ENCODE measurements around the gene LZTFL1.
"Not testable (repeated sequence)": the region's sequence is repeated elsewhere in the genome, so short reads cannot be mapped to it uniquely, and the experiment has no call there.

LZTFL1 gene

DNA sequence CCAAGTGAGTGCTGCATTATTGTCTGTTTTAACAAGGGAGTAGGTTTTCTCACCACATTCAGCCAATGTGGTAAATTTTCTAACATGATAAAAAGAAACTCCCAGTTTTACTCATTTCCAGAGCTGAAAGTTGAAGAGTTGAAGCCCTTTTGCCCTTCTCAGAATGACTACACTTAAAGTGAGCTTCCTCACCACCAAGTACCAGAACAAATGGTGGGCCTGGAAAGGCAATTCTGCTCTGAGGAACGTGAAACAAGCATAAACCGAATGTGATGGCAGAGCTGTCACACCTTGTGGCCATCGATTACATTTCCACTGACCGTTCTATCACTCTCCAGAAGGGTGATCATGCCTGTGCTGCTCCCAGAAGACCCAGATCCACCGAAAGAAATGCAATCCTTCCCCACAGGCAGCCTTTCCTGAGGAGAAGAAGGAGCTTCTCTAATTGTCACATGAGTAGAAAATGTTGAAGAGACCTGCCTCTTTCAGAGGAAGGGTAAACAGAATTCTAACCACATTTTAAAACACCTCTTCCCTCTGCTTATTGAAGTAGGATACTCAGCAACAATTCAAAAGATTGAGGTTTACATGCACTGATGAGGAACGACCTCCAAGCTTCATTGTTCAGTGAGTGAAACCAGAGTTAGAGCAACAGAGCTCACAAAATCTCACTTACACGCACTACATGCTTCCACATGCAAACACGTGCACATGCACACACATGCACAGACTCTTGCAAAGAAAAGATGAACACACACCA is 23.0 kb upstream of the LZTFL1 start:
- no peak for DNase-seq (ENCODE audit: low read depth)

DNA sequence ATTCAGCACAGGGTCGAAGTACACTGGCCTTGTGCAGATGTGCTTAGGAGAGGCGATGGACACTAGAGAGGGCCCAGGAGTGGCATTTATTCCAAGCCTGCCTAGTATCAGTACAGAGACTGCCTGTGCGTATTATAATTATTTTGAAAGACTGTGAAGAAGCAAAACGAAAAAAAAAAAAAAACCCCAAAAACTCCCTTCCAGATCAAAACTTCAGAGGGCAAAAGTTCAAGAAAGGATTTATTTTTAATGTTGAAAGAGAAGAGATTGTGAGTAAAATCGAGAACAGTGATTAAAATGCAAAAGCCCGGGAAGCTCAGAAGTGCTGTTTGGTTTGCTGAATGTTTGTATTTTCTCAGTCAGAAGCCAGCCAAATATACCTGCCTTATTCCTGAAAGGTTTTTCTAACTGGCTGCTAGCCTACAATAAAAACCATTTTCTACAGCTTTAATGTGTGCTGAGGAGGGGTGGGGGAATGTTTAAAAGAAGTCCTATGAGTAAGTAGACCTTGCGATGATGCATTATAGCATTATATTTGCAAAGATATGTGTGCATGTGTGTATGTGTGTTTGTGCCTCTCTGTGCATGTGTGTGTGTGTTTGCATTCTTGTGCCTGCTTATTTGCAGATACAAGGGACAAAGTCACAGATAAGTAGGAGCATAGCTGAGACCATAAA is 19.3 kb upstream of the LZTFL1 start:
- DNase-seq (ENCODE audit: low read depth), result no peak

DNA sequence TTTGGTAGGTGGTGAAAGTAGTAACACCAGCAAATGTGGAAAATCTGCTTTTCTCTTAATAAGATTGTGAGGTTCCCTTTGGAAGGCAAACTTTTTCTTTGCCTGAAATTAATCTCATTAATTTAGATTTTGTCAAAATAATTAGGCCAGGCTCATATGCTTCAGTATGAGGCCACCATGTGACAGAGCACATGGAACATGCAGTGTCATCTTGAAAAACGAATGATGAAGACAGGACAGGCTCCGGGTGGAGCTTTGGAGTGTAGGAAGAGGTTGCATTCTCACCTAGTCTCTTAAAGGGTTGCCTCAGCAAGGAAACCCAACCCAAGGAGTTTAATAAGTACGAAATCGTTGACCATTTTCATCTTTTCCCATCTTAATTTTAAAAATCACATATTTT is 18.6 kb upstream of the LZTFL1 start:
- no peak for DNase-seq (ENCODE audit: low read depth)

DNA sequence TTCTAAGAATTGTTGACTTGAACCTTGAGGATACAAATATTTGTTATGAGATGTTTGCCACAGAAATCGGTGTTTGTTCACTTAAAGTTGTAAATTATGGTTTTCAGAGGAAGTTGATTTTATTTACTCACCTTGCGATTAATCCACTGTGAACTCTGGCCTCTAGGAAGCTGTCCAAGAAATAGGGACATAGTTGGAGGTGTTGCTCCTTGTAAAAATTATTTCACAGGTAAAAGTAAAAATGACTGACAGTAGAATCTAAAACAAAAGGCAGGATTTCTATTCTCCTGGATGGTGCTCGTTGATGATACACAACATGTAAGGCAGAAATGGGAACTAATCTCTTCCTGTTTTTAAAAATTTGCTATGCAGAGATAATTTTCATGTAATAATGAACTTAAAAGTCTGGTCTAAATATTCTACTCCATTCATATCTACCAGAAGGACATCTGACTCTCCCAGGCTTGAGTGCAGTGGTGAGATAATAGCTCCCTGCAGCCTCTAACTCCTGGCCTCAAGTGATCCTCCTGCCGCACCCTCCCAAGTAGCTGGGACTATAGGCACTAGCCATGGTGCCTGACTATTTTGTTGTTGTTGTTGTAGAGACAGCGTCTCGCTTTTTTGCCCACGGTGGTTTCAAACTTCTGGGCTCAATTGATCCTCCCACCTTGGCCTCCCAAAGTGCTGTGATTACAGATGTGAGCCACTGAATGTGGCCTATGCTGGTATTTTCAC is 17.1 kb upstream of the LZTFL1 start:
- no peak for DNase-seq (ENCODE audit: low read depth)

DNA sequence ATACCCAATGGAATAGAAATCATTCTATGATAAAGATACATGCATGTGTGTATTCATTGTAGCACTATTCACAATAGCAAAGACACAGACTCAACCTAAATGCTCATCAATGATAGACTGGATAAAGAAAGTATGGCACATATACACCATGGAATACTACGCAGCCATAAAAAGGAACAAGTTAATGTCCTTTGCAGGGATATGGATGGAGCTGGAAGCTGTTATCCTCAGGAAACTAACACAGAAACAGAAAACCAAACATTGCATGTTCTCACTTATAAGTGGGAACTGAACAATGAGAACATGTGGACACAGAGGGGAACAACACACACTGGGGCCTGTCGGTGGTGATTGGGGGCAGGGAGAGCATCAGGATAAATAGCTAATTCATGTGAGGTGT is 15.1 kb upstream of the LZTFL1 start:
- DNase-seq (ENCODE audit: low read depth), result not testable (repeated sequence)

DNA sequence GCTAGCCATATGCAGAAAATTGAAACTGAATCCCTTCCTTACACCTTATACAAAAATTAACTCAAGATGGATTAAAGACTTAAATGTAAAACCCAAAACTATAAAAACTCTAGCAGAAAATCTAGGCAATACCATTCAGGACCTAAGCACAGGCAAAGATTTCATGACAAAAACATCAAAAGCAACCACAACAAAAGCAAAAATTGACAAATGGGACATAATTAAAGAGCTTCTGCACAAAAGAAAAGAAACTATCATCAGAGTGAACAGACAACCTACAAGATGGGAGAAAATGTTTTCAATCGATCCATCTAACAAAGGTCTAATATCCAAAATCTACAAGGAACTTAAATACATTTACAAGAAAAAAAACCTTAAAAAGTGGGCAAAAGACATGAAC is 14.4 kb upstream of the LZTFL1 start:
- not testable (repeated sequence) for DNase-seq (ENCODE audit: low read depth)

DNA sequence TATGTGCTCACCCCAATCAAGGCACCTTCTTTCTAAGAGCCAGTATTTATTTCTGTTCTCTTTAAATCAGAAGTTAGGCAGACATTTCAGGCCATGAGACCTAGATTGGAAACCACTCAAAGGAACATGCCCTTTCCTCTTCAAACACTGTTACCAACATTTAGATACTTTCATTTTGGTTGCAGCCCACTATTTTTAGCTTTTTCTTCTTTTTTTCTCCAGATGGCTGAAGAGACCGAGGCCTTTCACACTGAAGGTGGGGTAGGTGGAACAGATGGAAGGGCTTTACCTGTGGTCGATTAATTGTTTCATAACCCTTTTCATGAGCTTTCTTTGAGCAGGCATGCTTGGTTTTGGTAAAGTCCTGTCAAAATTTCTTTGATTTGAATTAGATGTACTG is 10.9 kb upstream of the LZTFL1 start:
- DNase-seq (ENCODE audit: low read depth), result no peak

DNA sequence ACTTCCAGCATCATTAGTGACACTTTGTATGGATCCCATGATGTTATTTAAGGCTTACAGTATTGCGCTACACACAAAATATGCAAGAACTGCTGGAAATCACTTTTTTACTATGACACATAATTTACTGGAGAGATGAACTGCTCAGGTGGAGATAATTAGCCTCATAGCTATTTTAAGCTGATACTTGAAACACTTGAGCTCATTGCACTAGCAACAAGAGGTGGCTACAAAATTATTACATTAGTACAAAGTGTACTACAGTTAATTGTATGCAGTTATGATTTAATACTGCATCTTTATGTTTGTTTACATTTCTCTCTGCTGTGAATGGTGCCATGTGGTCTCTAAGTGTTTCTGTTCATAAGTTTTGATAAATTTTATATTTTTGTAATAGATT is 6.5 kb upstream of the LZTFL1 start:
- DNase-seq (ENCODE audit: low read depth), result no peak

DNA sequence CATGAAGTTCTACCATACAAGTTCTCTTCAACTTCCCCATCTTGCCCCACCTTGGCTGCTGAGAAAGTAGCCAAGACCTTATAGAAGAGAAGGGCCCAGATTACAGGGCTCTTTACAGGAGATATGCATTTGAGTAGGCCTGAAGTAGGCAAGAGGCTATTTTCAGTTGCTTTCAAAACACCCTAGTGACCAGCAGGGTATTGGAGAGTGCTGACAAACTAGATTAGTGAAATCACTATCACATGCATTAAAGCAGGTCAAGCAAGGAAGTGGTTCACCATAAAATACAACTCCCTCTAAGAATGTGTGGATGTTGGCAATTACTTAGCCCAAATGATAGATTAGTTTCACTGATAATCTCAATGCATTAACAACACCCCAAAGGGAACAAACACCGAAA is 2.7 kb upstream of the LZTFL1 start:
- DNase-seq (ENCODE audit: low read depth), result no peak

DNA sequence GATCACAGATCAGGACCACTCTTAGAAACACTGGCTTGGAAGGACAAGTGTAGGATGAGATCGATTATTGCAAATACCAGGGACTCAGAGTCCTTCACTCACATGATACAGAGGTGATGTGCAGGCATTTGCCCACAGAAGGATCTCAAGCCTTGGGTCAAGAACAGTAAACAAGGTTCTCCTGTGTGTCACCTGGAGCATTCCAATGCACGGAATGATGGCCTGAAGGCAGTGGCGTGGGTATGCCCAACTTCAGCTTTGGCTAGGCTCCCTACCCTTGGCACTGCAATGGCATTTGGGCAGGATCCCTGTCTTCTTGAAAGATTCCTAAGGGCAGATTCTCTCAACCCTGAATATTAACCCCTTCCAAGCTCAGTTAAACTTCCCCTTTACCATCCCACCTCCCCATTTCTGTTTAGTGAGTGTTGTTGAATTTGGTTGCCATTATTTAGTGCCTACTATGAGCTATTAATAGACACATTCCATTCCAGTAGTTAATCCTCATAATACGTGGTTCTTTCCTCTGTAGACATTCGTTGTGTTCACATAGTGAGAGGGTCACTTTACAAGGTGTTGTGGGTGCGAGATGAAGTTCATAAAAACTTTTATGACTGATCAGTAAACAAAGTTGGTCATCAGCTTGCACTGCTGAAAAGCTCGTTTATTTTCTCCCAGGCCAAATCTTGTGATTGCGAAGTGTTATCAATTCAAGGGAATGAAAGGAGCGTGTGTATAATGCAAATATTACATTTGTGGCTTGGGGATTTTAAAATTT is 1.1 kb upstream of the LZTFL1 start:
- no peak for DNase-seq (ENCODE audit: low read depth)

DNA sequence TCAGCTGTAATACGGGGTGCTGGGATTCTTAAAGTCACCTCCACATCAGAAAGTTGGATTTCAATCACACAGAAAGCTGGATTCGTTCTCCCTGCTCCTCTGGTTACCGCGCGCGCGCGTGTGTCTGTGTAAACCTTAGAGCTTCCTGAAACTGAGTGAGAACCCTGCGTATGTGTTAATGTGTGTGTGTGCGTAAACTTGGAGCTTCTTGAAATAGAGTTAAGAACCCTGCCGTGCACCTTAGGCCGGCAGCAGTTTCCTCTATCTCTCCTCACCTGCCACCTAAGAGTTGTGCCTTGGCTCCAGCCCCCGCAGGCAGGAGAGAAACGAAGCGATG is 531 bp downstream of the LZTFL1 start:
- peak; percentile 6 for DNase-seq (ENCODE audit: low read depth)

DNA sequence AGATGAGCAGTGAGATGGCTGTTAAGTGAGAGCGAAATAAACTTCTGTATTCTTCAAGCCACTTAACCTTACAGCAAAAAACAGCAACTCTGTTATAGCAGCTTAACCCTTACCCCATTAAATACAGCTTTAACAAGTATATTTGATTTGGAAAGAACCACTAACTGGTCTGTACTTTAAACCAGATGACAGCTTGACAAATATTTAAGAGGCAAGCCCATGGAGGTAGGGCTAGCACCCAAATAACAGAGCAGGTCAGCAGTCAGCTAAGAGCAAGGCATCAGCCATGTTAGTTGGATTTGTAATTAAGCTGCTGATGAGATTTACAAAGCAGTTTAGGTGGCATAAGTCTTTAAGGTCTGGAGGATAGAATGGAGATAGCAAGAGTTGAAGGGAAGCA is 3.5 kb downstream of the LZTFL1 start:
- no peak for DNase-seq (ENCODE audit: low read depth)

DNA sequence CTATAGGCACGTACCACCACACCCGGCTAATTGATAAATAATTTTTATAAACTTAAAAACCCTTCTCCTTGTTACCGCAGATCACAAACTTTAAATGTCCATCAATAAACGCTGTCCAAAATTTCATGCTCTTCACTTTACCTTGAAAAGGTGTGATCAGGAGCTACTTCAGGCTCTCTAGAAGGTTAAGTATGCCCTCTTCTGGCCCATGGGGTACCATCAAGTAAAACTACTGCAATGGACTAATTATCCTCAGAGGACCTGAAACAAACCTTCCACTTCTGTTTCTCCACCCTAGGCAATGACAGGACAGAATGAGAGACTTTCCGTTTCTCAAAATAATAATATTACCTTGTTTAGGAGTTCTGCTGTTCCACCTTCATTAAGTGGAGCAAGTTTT is 9.2 kb downstream of the LZTFL1 start:
- DNase-seq (ENCODE audit: low read depth), result no peak

DNA sequence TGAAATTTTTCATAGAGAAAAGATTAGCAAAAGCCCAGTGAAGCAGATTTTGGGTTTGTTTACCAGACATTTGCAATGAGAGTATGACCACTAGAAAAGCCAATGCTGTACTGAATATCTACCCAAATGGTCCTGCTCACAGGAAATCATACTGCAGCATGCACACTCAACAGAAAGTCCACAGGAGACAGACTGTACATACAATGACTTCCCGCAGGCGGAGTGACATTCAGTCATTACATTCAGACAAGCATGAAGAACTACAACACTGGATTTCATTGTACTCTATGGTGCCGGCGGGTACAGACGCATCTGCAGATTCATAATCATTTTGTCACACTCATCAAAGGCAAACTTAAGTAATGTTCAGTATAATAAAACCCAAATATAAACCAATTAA is 11.8 kb downstream of the LZTFL1 start:
- DNase-seq (ENCODE audit: low read depth), result no peak

DNA sequence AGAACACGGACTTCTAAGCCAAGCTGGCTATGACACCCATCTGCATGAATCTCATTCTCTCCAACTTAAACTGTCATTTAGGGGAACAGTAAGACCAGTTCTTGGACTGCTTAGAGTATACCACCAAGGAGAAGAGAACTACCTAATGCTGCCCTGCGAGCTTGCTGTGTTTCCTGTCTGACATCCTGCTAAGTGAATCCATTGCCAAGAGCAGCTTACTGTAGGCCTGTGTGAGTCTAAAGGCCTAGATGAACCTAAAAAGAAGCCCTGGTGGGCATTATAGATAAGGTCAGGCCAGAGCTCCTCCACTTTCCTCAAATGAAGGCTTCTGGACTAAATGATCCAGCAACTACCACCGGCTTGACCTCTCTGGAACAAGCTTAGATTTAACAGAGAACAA is 15.0 kb downstream of the LZTFL1 start:
- no peak for DNase-seq (ENCODE audit: low read depth)

DNA sequence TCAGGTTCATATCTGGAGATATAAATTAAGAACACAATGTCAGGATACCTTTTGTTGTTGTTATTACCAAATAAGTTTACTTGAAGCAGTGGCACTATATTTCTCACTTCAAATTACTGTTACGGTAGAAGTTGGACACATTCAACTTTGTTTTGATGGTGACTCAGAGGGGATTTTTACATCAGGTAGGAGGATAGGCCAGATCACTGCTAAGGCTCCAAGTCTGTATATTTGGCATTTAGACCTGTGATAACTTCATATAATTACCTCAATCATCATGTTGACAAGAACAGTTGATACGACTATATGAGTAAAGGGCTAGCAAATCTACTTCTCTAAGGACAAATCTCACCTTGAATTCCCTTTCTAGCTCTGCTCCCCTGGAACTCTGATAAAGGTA is 15.6 kb downstream of the LZTFL1 start:
- no peak for DNase-seq (ENCODE audit: low read depth)

DNA sequence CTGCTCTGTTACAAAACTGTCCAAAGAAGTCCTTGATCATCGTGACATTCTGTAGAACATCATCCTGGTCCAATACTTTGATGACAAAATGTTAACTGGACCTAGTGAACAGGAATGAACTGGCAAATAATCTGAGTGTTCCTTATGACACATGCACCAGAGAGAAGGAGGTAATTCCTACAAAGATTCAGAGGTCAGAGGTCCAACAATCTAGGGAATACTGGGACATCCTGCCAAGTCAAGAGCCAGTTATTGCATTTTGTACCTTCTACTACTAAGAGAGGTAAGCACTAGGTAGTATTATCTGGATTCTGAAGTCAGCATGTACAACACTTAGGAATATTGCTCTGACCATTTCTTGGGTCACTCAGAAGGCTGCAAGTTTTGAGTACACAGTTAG is 20.8 kb downstream of the LZTFL1 start:
- no peak for DNase-seq (ENCODE audit: low read depth)

DNA sequence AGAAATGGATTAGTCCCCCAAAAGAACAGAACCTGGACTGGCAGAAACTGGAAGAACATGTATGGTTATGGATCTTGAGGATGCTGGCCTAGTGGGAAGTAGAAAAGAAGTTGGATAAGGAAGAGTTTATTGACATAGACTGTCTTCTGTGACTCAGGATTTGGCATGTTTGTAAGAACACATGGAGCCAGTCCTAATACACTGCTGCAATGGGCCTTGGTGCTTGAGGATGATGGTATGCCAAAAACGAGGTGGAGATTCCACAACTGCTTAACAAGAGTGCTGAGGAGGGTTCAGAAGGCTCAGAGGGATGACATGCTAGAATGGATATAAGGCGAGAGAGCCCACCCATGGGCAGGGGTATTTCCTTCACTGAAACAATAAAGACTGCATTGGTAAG is 22.4 kb downstream of the LZTFL1 start:
- DNase-seq (ENCODE audit: low read depth), result no peak

DNA sequence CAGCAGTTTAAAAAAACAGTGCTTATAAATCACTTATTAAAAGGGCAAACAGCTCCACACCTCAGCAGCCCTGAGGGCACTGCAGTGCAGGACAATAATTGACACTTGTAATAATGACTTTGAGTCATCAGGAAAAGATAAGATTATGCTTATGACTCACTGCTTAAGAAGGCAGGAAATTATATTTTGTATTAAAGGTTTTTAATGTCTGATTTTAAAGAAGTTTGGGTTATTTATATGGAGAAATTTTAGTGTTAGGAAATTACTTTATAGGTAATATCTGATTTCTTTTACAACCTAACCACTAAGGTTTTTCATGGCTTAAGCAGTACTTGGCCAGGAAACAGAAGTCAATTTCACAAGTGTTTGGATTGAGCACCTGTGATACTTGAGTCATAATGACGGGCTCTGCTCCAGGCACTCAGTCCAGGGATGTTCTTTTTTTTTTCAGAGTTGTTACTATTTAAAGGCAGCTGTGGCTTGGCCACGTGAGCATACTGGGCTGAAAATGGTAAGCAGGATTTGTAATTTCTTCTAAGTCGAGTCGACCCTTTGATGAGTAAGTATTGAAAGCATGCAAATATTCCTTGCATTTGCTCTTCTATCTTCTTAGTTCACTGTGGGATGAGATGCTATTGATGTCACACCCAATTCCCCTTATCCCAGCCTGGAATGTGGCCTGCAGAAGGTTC is 23.9 kb downstream of the LZTFL1 start:
- no peak for DNase-seq (ENCODE audit: low read depth)

DNA sequence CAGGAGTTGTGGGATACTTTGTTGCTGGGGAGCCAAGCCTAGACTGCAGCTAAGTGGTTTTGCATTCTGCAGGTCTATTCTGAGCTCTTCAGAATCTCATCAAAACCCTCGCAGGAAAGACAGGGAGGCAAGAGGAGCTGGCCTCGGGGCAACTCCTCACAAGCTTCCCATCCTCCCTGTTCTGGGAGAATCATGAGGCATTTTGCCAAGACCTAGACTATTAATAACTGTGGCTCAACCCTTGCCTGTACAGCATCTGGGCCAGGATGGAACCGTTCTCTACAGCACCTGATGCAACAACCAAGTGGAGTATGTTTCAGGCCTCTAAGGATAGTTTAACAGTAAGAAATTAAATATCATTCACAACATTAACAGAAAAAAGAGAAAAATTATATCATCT is 25.4 kb downstream of the LZTFL1 start:
- DNase-seq (ENCODE audit: low read depth), result no peak

DNA sequence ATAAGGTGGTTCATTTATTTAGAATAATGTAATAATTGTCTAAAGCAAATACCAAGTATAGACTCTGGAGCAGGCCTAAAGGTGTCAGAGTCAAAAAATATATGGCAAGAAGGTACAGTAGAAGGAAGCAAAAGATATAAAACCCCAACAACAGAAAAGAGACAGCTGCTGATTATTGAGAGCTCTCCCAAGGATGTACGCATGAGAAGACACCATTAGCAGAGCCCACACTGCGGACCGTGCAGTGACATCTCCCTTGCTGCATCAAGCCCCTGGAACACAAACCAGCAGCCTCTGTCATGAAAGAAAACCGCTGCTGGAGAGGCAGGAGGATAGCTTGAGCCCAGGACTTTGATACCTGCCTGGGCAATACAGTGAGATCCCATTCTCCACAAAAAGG is 27.6 kb downstream of the LZTFL1 start:
- no peak for DNase-seq (ENCODE audit: low read depth)

Data from stimulated activated CD8-positive, alpha-beta memory T cell treated with anti-CD3 and anti-CD28 coated beads, Interleukin-12 subunit alpha, Interleukin-12 subunit beta, amount 100 ng/mL, for 1 hour (primary cell).